OCI-LY1 (cell line): ENCODE data around the gene NSF.

Experiments
- EZH2 ChIP-seq: fragments of 200-600 bp; sonication (generic), shearing (Covaris generic); IDR thresholded peaks from 2 replicates; pipeline ENCODE4 v1.8.0; 2017; ENCODE audit warnings: borderline replicate concordance, mixed run types, mild to moderate bottlenecking, antibody characterized with exemption, low read length, moderate library complexity, mixed read lengths
- TF ChIP-seq, protein P1 (sequence below): fragments of 200-600 bp; sonication (generic), shearing (Covaris generic); IDR thresholded peaks from 2 replicates; pipeline ENCODE4 v1.5.1; 2017; ENCODE audit warnings: mild to moderate bottlenecking, antibody characterized with exemption, low read length, moderate library complexity, mixed read lengths

DNA sequence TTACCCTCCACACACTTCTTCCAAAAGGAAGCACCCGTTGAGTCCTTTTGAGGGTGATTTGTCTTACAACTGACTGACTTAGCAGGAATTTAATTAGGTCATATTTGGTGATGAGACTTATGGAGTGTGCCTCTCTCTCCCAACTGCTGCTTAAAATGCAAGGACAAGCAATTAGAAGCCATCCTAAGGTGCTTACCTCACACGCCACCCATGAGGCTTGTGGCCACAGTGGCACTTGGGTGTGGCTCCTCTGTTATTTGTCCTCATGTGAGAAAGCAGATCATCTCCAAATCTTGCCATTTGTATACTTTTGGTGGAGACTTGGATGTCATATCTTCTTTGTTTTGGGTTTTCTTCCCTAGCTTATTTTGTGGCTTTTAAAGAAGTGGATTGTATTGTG is 166.4 kb downstream of the NSF start:
- TF ChIP-seq, protein P1, sequence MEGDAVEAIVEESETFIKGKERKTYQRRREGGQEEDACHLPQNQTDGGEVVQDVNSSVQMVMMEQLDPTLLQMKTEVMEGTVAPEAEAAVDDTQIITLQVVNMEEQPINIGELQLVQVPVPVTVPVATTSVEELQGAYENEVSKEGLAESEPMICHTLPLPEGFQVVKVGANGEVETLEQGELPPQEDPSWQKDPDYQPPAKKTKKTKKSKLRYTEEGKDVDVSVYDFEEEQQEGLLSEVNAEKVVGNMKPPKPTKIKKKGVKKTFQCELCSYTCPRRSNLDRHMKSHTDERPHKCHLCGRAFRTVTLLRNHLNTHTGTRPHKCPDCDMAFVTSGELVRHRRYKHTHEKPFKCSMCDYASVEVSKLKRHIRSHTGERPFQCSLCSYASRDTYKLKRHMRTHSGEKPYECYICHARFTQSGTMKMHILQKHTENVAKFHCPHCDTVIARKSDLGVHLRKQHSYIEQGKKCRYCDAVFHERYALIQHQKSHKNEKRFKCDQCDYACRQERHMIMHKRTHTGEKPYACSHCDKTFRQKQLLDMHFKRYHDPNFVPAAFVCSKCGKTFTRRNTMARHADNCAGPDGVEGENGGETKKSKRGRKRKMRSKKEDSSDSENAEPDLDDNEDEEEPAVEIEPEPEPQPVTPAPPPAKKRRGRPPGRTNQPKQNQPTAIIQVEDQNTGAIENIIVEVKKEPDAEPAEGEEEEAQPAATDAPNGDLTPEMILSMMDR: no peak
- TF ChIP-seq EZH2: no peak
